Measurements from ENCODE around the gene NKX2-2.
"Not testable (repeated sequence)": the region's sequence is repeated elsewhere in the genome, so short reads cannot be mapped to it uniquely, and the experiment has no call there.

NKX2-2 gene

DNA sequence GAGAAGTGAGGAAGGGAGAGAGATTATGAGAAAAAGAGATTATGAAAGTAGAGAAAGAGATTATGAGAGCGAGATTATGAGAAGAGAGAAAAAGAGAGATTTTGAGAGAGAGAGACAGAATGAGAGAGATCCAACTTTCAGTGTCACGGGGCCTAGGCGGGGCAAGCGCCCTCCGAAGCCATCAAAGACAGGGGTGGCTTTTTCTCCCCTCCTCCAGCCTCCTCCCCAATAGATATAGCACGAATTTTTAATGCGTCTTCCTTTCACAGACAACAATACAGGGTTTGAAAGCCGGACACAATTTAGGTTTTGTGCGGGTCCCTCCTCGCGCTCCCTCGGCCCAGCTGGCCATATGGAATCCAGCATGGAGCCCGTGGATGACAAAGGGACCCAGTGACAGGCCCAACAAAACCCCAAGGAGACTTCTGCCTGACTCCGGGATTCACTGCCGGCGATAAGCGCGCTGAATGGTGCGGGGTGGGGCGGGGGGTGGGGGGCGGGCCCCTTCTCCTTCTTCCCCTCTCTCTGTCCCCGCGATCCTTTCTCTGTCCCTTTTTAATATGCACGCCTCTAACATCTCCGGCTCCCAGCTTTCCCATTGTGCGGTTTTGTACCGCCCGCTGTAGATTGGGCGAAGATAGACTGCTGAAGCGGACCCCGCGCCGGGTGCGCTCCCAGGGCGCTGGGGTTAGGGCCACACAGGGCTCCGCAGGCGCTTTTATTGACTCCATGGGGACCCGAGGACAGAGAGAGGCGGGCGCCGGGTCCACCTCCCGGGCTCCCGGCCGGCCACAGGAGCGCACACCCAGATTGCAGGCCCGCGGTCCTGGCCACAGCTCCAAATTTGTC, 5.4 kb downstream of the NKX2-2 start:
- no peak for DNase-seq

- no peak for DNase-seq
These were observed 6.2 kb downstream of the NKX2-2 start for GRCh38 chr20:21507400-21508229.

DNA sequence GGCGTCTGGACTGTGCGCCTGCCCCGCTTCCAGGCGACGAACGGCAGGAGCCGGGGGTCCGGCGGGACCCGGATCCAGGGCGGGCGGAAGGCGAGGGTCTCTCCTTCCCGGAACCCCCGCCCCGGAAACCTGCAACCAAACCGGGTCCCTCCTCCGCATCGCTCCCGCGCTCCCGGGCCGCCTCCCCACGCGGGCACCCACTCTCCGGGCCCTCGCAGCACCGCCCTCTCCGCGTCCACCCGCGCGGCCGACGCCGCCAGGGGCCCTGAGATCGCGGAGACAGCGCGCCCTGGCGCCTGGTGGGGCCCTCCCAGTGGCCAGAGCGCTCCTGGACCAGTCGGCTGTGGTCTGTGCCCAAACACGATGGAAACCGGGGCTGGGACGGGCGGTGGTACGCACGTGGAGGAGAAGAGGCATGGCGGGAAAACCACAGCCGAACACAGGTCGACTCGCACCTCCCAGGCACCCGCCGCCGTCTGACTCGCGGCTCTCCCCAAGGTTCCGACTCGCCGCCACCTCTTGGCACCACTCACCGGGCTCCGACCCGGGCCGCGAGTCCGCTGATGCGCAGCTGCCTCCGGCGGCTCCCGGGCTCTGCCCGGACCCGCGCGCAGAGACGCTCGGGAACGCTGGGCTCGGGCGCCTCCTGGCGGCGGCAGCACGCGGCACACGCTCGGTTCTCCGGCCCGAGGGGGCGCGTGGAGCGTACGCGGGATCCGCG, 7.9 kb downstream of the NKX2-2 start:
- no peak for DNase-seq

DNA sequence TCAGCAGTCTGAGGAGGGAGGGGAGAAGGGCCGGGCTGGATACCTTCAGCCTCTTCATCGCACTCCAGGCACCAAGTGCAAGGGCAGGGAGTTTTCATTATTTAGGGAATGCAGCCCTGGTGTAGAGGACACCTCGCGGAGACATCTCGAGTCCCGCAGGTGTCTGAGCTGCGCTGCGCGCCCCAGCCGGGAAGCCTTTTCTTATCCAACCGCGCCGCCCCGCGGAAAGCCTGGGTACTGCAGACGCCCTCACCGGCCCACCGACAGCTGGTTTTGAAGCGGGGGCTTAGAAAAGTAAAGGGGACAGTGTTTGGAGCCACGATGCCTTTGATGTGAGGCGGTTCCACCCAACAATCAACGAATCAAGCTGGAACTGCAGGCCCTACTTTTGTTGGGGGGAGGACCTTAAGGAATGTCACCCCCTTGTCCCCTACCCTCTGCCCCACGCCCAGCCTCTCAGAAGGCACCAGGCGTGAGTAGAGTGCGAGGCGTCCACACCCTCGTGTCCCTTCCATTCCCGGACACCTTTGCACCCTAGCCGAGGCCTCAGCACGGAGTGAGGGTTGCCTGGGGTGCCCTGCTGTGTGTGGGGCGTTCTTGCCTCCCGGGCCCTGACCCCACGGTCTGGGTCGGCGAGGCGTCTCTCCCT, 8.6 kb downstream of the NKX2-2 start:
- peak; percentile 25 for DNase-seq

- DNase-seq: no peak
These were observed 9.5 kb downstream of the NKX2-2 start for GRCh38 chr20:21504323-21504722.

DNA sequence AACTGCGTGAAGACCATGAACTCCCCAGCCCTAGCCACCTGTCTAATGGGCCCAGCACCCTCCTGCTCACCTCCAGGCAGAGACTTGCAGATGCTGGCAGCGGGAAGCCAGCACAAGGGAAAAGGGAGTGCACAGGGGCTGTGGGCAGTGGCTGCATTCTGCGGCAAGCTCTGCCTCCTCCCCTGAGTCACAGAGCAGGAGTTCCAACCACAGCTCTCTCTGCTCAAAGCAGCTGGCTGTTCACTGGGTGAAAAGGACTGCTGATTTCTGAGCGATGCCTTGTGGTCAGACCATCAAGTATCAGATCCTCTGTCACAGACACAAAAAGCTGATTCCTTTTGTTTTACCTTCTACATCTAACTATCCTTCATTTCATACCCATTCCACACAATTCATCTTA, 10.5 kb downstream of the NKX2-2 start:
- no peak for DNase-seq

DNA sequence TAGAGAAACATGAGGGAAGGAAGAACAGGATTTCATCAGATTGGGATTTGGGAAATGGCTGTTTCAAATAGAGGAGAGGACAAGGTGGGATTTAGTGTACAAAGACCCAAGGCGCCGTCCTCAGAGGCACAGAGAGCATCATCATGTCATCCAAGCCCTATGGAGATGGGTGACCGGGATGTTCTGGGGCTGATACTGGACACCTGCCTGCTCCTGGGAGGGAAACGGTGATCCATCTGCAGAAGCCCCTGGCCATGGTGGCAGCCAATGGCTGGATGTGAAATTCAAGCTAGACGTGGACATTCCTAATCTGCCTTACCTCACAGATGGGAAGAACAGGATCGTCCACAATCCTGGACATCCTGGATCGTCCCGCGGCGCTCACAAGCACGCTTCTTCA, 12.7 kb downstream of the NKX2-2 start:
- DNase-seq: no peak

- DNase-seq: no peak
These were observed 13.3 kb downstream of the NKX2-2 start for GRCh38 chr20:21500599-21500998.

DNA sequence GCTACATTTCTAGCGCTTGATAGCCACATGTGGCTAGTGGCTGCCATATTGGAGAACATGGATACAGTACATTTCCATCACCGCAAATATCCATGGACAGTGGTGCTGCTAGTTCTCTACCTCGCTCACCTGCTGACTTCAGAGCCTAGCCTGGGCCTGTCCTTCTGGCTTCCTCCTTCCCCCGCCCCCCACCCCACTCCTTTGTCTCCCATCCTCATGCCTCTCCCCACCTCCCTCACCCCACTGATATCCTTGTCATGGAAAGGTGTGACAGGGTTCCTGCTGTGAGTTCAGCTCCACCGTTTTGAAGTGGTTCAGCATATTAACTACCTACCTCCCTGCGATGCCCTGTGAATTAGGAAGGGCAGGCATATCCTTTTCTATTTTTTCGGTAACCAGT, 14.2 kb downstream of the NKX2-2 start:
- DNase-seq: no peak

GRCh38 chr20:21498635-21499034, 15.2 kb downstream of the NKX2-2 start:
- DNase-seq: no peak

- DNase-seq: no peak
These were observed 15.7 kb downstream of the NKX2-2 start for GRCh38 chr20:21498195-21498594.

- no peak for DNase-seq
These were observed 17.4 kb downstream of the NKX2-2 start for GRCh38 chr20:21496452-21496851.

DNA sequence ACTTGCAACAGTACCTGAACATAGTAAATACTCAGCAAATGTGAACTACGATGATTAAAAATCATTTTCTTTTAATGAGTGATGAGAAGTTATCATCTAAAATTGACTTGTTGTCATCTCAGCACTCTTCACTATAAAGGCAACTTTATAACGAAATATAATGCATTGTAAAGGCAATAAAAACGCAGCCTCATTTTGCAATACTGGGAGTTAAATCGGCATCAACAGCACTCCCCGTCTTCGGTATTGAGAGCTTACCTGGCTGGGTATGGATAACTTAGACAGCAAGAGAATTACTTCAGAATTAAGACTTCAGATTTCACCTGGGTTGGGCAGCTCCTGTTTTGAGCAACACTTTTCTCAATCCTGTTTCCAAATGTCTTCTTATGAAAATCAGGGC, 20.8 kb downstream of the NKX2-2 start:
- DNase-seq: no peak

DNA sequence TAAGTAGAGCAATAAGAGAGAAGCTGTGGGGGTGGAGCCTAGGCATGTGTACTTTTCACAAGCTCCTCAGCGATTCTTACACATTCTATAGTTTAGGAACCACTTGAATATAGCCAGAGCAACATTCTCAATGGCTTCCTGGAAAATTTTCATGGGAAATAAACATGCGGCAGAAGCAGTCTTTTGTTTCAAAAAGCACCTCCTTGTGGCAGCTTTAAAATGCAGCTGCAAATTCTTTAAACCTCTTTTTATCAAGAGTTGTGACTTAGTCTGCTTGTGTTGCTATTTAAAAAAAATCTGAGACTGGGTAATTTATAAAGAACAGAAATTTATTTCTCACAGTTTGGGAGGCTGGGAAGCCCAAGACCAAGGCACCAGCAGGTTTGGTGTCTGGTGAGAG, 23.8 kb downstream of the NKX2-2 start:
- DNase-seq: peak; percentile 17

- not testable (repeated sequence) for DNase-seq
These were observed 33.7 kb downstream of the NKX2-2 start for GRCh38 chr20:21480144-21480543.

GRCh38 chr20:21465799-21466198, 48.1 kb downstream of the NKX2-2 start:
- no peak for DNase-seq

DNA sequence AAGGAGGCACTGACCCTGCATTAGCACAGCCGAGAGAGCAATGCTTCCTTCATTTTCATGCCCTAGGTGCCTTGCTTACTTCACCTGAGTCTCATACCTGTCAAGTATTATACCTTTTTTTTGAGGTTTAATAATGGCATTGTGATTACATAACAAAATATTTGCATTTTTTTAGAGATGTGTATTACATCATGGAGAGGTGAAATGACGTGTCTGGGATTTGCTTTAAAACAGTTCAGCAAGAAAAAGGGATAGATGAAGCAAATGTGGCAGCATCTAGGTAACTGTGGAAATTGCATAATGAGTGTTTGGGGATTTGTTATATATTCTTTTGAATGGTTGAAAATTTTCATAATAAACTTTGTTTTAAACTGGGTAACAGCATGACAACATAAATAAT, 48.9 kb downstream of the NKX2-2 start:
- DNase-seq: no peak

Data from HCEC 1CT (cell line).